NCI-H460 (cell line): ENCODE measurements around the gene PACS1. TPM values are rescaled to one million over a fixed set of nuclear protein-coding genes. Genes with fewer than 3 reads are reported as not detected.

Source experiments
- DNase-seq: peaks from one replicate; pipeline ENCODE4 v3.0.0-alpha.2; 2016; ENCODE audit warnings: low read depth; ENCODE audit errors: extremely low read depth
- total RNA-seq: library from RNA; depleted of rRNA; stranded (reverse); fragments of >200 nt; shearing (Covaris generic); gene quantifications from 2 replicates; pipeline ENCODE4 v1.2.3, GENCODE V29; 2014

The PACS1 gene
- total RNA-seq, 1 experiment from 2014 or later, result 10.3 TPM

DNA sequence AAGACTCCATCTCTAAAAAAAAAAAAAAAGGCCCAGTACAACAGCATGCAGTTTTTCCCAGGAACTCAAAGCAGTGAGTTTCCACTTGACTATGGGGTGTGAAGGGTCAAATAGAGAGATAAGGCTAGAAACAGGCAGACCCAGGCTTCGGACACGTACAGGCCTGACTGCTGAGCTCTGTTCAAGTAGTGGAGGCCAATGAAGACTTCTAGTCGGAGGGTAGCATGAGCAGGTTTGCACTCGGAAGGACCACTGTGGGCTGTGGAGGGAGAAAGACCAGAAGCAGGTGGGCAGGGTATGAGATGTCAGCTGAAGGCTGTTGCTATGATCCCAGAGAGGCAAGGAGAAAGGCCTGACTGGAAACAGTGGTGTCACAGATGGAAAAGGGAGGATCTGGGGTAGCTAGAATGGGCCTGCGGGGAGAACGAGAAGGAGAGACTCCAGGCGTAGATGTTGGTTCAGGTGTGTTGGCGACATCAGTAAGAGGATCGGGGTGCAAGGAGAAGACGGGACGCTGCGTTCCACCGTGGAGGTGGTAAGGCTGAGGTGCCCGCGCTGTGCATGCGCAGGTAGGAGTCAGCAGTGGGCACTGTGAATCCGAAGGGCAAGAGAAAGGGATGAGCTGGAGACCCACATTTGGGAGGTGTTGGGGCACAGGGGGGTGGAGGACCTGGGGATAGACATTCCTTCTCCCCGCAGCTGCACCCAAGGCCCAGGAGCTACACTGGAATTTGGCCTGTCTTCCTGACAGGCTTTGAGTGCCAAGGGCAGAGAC is 149.0 kb downstream of the PACS1 start:
- no peak for DNase-seq

DNA sequence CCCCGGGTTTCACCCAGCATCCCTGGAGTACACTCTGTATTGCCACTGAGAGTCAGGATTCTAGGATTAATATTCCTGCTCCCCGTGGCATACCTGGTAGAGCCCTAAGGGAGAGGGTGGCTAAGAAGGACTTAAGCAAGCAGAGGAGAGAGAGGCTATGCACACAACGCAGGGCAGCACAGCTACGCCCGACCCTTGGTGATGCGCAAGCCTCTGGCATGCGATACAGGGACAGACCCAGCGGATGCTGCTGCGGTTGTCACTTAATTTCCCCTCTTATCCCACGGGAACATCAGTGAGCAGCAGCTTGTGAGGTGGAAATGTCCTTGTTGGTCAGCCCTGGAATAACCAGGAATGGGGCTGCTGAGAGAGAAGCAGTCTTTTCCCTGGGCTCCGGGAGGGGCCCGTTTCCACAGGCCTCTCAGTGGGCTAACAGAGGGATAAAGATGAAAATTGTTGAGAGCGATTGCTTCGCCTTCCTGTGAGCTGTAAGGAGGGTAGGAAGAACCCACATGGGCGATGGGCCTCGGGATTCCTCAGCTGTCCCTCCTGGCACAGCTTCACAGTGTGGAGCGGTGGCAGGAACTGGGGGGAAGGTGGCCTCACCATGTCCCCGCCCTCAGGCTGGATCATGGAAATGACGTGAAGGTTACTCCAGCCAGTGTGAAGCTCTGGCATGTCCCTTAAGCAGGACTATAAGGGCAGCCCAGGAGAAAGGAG is 149.9 kb downstream of the PACS1 start:
- no peak for DNase-seq

DNA sequence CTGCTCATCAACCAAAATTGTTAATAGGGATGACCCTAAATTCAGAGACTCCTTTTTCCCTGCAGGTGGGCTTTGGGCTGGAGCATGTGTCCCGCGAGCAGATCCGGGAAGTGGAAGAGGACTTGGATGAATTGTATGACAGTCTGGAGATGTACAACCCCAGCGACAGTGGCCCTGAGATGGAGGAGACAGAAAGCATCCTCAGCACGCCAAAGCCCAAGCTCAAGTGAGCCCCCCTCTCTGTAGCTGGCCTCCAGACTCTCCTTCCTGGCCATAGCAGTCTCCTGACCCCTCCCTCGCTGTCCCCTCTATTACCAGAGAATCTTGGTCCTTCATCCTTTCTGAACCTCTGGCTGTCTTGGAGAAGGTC is 150.5 kb downstream of the PACS1 start:
- no peak for DNase-seq

DNA sequence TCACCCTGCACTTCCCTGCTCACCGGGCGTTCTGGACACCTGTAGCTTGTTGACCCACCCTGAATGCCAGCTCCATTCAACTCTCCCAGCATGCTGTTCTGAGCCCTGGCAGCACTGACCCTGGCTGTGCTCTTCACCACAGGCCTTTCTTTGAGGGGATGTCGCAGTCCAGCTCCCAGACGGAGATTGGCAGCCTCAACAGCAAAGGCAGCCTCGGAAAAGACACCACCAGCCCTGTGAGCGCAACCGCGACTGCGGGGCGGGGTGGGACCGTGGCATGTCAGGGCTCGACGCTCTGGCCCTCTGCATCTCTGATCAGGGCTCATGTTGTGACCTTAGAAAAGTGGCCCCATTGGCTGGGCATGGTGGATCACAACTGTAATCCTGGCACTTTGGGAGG is 150.9 kb downstream of the PACS1 start:
- no peak for DNase-seq

DNA sequence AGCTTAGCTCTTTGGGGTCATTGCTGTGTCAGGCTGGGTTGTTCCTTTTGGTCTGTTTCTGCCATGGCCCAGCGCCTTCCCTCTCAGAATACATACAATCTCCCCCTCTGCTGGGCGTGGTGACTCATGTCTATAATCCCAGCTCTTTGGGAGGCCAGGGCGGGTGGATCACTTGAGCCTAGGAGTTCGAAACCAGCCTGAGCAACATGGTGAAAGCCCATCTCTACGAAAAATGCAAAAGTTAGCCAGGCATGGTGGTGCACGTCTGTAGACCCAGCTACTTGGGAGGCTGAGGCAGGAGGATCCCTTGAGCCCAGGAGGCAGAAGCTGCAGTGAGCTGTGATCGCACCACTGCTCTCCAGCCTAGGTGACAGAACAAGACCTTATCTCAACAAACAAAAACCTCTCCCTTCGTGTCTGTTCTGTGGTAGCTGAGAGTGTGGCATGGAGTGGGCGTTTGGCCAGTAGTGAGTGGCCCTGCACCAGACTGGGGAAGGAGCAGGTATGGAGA is 151.7 kb downstream of the PACS1 start:
- DNase-seq, result no peak

DNA sequence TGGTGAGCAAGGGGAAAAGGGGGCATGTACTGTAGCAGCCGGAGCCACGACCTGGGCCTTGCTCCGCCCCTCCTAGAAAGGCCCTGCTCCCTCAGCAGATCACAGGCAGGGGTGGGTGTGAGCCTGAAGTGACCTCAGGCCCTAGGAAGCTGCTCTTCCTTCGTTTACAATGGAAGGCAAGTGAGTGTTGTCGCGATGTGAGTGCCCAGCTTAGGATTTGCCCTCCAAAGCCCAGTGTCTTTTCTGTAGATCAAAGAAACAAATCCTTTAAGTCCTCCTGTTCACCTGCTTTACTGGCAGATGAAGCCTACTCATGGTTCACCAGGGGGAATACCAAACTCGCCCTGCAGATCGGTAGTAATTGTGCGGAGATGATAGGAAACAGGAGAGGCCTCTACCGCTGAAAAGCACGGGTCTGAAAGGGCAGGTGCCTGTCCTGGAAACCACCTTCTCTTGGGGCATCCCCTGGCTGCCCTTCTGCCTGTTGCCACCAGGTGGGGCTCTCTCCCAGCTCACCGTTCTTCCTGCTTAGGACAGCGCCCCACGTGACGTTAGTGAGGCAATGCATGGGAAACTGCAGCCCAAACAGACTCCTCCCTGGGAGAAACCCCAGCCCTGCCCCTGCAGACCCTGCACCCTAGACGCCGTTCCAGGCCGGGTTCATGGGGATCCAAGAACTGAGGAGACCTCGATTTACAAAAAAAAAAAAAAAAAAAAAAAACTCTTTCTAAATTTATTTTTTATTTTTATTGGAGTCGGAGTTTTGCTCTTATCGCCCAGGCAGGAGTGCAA is 152.5 kb downstream of the PACS1 start:
- peak; percentile 83 for DNase-seq

DNA sequence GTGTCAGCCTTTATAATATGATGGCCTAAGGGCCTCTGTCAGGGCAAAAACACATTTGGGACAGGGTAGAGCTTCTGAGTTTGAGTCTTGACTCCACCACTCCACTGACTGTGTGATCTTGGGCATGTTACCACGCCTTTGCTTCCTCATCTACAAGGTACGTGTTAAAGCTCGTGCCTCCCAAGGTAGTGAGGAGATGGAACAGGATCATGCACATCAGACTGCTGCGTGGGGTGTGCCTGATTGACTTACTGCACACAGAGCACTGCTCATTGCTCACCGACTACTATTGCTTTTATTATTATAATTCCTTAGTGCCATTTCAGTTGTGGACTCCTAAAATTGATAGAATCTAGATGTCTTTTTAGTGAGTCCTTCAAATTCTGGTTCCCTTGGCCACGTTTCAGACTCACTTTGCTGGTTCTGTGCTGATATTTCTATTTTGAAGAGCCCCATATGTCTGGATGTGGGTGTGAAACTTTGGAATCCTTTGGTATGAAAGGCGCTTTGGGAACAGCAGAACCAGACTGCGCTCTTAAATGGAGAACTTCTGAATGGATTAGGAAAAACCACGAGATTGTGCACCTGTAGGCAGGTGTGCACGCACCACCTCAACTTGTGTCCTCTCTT is 154.3 kb downstream of the PACS1 start:
- no peak for DNase-seq

DNA sequence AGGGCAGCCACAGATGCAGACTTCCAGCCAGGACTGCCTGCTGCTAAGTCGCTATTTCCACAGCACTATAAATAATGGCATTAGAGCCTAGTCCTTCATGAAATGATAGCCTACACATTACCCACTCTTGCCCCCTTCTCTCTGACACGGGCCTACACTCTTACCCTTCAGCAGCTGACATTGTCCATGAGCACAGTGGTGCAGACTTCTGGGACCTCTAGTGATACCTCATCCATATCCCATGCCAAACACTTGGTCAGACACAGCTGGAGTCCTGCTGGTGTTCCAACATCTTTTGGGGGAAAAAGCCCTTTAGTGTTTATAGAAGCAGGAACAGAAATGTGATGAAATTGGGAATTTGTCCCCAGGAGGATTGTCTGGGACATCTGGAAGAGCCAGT is 155.0 kb downstream of the PACS1 start:
- DNase-seq, result no peak

DNA sequence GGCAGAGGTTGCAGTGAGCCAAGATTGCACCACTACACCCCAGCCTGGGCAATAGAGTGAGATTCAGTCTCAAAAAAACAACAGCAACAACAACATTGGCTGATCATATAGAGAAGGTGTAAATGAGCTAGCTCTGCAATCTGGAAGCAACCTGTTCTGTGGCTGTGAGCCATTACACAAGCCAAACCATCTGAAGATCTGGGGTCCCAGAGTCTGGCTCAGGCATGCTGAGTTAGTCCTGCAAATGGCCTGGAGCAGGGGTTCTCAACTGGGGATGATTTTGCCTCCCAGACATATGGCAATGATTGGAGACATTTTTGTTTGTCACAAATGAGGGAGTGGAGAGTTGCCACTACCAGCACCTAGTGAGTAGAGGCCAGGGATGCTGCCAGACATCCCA is 156.0 kb downstream of the PACS1 start:
- DNase-seq, result no peak

DNA sequence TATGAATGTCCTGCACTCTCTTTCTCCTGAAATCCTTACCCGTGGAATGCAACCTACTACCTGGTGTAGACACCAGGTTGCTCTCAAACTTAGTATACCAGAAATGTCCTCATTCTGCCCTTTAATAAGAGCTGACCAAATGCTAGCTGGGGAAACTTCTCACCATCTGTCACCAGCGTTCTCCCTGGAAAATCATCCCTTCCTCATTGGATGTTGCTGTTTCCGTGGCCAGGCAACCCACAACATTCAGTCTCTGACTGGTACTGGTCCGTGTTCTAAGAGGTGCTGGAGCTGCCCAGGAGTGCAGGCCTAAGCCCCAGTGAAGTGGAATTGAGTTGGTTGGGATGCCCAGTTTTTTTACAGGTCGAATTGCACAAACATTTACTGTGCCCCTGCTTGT is 157.6 kb downstream of the PACS1 start:
- DNase-seq, result no peak

DNA sequence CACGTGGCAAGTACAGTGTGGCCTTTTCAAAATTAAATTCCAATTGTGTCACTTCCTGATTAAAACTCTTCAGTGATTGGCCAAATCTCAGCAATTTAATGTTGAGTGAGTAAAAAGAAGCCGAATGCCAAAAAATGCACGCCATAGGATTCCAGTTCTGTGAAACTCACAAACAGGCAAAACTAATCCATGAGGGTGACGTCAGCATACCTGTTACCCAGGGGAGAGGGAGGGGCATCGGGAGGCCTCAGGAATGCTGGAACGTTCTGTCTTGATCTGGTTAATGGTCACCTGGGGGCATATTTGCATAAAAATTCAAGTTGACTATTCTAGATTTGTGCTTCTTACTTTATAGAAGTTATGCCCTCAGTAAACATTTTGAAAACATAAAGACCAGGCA is 158.4 kb downstream of the PACS1 start:
- no peak for DNase-seq

DNA sequence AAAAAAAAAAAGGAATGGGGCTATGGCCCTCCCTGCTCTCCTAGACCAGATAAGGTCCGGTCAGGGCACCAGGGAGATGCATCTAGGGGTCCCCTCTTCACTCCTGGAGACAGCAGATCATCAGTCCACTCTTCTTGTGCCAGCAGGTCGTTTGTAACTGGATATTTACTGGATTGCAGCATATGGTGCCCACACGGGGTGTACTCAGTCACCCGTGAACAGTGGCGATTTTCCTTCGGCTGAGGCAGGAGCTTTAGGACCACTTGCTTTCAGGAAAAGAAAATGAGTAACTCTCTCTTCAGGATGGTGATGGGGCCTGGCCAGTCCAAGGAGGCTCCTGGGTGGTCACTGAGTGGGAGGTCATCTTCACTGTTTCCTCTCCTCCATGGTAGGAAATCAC is 160.1 kb downstream of the PACS1 start:
- DNase-seq, result no peak

DNA sequence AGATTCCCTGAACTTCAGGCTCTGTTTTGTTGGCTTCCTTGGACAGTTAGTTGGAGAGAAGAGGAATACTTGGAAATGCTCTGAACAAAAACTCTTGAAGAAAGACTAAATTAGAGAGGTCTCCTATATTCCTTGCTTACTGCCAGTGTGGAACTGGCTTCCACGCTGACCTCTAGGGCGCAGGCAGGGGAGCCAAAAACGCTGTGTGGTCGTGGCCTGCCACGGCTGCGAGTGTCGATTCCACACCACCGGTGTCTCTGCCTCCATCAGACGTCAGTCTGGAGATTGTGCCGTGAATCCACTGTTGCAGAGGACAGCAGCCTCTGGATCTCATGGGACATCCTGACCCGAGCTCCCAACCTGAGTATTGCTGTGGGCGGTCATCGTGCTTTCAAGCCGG is 160.9 kb downstream of the PACS1 start:
- DNase-seq, result no peak

DNA sequence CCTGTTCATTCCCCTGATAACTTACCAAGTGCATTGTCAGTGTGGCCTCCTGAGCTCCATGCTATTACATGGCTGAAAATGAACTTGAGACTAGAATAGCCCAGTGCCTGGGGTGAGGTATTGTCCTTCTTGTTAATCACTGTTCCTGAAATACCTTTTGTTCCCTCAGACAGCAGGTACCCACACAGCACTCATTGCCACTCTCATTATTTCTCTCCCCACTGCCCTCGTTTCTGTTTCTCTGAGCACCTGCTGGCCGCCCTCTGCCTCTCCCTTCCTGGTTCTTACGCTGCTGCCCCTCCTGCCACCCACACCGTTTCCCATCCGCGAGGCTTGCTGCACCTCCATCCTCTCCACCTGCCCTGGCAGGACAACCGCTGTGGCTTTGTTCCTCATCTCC is 161.5 kb downstream of the PACS1 start:
- DNase-seq, result no peak

DNA sequence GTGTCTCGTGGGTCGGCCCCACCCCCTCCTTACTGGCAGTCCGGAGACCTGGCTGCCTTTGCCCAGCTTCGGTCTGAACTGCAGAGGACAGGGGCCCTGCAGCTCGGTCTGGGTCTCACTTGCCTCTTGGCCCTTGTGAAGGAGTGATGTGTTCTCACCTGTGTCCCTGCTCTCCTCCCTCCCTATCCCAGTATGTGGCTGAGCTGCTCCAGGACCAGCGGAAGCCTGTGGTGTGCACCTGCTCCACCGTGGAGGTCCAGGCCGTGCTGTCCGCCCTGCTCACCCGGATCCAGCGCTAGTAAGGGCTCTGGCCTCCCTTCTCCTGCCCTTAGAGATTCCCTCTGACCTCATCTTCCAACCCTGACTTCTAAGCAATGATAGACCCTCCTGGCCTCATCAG is 162.7 kb downstream of the PACS1 start:
- no peak for DNase-seq

DNA sequence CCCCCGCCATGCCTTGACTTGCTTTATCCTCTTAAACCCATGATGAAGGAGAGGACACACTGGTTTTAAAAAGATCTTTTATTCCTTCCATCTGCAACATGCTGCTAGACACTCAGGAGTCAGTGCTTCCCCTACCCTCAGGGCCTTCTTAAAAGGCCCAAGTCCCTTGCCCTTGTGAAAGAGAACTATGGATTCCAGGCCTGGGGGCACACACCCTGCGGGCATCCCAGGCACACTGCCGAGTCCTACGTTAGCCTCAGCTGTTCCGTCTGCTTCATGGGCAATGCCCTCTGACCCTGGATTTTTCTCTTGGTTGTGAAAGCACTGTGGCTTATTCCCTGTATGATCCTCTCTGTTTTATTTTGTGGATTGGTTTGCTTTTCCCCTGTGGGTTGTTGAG is 163.2 kb downstream of the PACS1 start:
- DNase-seq, result no peak

DNA sequence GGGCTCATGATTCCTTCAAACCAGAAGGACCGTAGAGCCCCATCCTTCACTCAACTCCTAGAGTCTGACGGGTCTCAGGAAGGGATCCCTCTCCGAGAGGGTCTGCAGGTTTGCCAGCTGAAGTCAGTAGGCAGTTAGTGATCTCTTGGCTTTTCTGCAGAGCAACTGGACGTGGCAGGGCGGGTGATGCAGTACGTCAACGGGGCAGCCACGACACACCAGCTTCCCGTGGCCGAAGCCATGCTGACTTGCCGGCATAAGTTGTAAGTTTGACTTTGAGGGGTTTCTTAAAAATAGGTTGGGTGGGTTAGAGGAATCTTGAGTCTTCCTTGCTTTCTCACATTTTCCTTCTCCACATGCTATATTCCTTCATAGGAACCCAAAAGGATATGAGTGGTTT is 165.1 kb downstream of the PACS1 start:
- no peak for DNase-seq

DNA sequence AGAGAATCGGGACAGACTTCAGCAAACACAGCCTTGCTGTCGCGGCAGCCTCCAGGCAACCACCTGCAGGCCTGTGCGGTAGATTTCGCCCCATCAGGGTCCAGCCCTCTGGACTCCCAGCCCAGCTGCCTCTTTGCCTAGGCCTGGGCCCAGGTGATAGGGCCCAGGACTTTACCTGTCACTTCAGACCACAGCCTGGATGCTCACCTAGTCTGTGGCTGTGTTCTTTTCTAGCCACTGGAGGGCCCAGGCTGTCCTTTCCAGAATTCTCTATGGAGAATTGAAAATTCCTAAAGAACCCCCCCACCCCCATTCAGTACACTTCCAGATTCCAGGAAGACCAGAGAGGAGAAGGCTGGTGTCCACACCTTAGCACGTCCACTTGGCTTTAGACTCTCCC is 167.8 kb downstream of the PACS1 start:
- DNase-seq, result no peak

DNA sequence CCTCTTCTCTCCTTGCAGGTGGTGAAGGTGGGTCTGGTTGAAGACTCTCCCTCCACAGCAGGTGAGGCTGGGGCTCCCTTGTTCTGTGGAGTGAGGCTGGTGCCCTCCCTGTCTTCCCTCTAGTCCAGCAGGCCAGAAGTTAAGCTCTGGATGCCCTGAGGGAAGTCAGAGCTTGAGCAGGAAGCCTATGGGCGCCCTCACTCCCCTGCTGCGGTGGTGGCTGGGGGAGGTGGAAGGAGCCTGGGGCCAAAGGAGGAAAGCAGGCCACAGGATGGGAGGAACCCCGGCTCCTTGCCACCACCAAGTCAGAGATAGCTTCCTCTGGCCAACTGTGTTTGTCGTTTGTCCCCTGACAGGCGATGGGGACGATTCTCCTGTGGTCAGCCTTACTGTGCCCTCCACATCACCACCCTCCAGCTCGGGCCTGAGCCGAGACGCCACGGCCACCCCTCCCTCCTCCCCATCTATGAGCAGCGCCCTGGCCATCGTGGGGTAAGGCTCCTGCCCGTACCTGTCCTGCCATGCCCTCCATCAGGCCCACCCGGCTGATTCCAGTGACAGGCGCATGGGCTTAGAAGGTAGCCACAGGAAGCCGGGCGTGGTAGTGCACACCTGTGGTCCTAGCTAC is 168.8 kb downstream of the PACS1 start:
- DNase-seq, result no peak

DNA sequence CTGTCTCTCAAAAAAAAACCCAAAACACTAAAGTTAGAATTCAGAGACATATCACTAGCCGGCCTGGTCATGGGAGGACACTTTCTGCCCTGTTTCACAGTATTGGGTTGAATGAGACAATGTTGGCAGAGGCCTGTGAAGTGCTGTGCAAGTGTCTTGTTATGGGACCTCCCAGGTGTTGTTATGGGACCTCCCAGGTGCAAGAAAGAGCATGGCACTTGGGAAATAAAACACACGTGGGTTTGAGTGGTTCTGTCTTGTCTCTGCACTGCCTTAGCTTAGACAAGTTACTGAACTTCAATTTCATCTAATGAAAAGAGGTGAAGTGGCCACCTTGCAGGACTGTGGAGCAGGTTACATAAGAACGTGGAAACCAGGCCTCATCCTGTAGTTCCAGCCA is 169.4 kb downstream of the PACS1 start:
- no peak for DNase-seq
